Kidney epithelial cell (primary cell): ENCODE data around the gene EZH1. TPM values are rescaled to one million over a fixed set of nuclear protein-coding genes. Genes with fewer than 3 reads are reported as not detected.
A peak's percentile ranks its signal among the peaks of the same experiment; 100 is the strongest.

Source experiments
- DNase-seq: peaks from one replicate; pipeline ENCODE4 v3.0.0-alpha.2; 2010; ENCODE audit warnings: low read depth
- H3K27me3 ChIP-seq: 2 replicates; pipeline ENCODE4 v1.6.0; 2011; ENCODE audit warnings: low read length; ENCODE audit not compliant: control insufficient read depth, insufficient read depth
- H3K36me3 ChIP-seq: 2 replicates; pipeline ENCODE4 v1.5.1; 2011; ENCODE audit warnings: low read length; ENCODE audit not compliant: control insufficient read depth, insufficient read depth
- H3K4me3 ChIP-seq: 2 replicates; pipeline ENCODE4 v1.5.1; 2011; ENCODE audit warnings: low read depth, mild to moderate bottlenecking, control low read depth, low read length
- total RNA-seq: library from RNA; depleted of rRNA; stranded (reverse); fragments of >200 nt; gene quantifications from 2 replicates; pipeline ENCODE4 v1.2.3, GENCODE V29; 2015
- TF ChIP-seq, protein P1 (sequence below): IDR thresholded peaks from 2 replicates; pipeline ENCODE4 v1.5.1; 2011; ENCODE audit warnings: mild to moderate bottlenecking, moderate library complexity, low read length, control low read depth, inconsistent platforms; ENCODE audit not compliant: insufficient read depth, poor library complexity, severe bottlenecking

Gene EZH1
- 14.7 and 22.5 TPM in 2 replicates for total RNA-seq

DNA sequence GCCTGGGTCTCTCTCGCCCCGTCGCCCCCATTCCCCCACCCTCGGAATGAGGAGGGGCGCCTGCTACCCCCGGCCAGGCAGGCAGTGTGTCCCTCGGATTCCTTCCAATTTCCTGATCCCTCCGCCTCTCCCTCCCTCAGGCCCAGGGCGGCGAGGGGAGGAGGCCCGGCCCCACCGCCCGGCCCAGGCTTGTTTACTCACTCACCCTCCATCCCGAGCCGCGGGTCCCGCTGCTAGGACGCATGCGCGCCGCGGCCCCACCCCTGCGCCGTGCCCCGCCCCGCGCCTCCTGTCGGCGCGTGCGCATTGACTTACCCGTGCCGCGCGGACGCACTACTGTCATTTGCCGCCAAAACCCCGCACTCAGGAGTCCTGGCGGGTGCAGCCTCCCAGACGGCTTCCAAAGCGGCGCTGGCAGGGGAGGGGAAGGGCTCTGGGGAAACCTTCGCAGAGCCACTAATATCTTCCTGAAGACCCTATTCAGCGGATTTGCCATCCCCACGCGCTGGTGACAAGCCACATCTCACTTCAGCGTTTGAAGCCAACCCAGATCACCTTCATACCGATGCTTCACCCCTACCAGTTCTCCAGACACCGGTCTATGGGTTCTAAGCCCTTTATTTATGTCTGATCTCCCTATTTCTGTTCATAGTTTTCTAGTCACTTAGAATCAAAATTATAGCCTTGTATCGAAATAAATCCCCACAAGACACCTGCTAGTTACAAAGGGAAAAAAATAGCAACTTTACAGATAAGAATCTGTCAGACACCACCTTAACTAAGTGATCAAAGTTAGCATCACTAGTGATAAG is at the start of gene EZH1:
Gene EZH1, minus strand, starts transcription at position 235 of the 812 bp plus-strand sequence. CDS start 16,099 bp downstream, outside the sequence.
- peak within 1 kb of the TSS; percentile 67 for H3K4me3 ChIP-seq
- H3K36me3 ChIP-seq: no peaks in the 10 kb centered on the region
- TF ChIP-seq, protein P1, sequence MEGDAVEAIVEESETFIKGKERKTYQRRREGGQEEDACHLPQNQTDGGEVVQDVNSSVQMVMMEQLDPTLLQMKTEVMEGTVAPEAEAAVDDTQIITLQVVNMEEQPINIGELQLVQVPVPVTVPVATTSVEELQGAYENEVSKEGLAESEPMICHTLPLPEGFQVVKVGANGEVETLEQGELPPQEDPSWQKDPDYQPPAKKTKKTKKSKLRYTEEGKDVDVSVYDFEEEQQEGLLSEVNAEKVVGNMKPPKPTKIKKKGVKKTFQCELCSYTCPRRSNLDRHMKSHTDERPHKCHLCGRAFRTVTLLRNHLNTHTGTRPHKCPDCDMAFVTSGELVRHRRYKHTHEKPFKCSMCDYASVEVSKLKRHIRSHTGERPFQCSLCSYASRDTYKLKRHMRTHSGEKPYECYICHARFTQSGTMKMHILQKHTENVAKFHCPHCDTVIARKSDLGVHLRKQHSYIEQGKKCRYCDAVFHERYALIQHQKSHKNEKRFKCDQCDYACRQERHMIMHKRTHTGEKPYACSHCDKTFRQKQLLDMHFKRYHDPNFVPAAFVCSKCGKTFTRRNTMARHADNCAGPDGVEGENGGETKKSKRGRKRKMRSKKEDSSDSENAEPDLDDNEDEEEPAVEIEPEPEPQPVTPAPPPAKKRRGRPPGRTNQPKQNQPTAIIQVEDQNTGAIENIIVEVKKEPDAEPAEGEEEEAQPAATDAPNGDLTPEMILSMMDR: no peak
- DNase-seq: peak; percentile 31
- no peaks in the 10 kb centered on the region for H3K27me3 ChIP-seq

DNA sequence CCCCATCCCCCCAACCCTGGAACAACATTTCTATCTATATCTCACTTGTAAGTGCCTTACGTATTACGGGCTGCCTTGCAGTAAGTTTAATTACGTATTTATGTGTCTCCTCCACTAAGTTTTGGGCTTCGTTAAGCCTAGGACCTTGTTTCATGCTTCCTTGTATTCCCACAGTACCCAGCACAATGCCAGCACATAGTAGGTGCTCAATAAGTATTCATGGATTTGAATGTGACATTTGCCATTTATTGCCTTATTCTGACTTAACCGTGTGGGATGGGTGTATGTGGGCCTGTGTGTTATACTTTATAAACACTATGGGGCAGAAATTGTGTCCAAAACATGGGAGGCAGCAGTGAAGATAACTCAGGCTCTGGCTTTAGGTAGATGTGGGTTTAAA is 47.7 kb upstream of the EZH1 start:
- no peak overlapping the region for H3K4me3 ChIP-seq
- no peak for DNase-seq
- H3K27me3 ChIP-seq: no peaks in the 10 kb centered on the region
- H3K36me3 ChIP-seq: peaks cover 1% of the 10 kb centered on the region
- TF ChIP-seq, protein P1: no peak

- Histone ChIP-seq H3K36me3 (peaks cover 1% of the 10 kb centered on the region), H3K27me3 (no peaks in the 10 kb centered on the region), H3K4me3 (no peak overlapping the region)
- no peak for DNase-seq
- TF ChIP-seq, protein P1: no peak
Measured at GRCh38 chr17:42791948-42792347, 47.1 kb upstream of the EZH1 start.

- Histone ChIP-seq H3K27me3 (peaks cover 2% of the 10 kb centered on the region), H3K4me3 (no peak overlapping the region), H3K36me3 (no peaks in the 10 kb centered on the region)
- TF ChIP-seq, protein P1: no peak
- no peak for DNase-seq
Measured at GRCh38 chr17:42787266-42787665, 42.4 kb upstream of the EZH1 start.

DNA sequence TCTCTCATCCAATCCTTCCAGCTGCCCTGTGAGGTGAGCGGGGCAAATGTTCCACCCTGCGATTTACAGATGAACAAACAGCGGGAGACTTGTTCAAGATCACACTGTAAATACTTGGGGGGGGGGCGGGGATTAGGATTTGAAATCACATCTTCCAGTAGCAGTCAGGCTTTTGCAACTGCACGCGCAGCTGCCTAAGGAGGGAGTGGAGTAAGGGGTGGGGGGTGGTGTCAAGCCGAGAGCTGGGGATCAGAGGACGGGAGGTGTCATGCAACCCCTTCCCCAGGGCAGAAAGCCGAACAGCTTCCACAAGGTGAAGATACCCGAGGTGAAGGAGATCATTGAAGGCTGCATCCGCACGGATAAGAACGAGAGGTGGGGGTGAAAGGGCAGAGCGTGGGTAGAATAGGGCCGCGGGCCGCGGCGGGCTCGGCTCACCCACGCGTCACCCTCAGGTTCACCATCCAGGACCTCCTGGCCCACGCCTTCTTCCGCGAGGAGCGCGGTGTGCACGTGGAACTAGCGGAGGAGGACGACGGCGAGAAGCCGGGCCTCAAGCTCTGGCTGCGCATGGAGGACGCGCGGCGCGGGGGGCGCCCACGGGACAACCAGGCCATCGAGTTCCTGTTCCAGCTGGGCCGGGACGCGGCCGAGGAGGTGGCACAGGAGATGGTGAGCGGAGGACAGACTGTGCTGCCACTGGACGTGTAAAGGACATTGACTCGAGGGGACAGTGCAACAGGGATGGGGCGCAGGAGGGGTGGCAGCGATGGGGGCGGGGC is 40.2 kb upstream of the EZH1 start:
- H3K4me3 ChIP-seq: no peak overlapping the region
- no peak for DNase-seq
- H3K36me3 ChIP-seq: no peaks in the 10 kb centered on the region
- TF ChIP-seq, protein P1: no peak
- peaks cover 2% of the 10 kb centered on the region for H3K27me3 ChIP-seq
